GM13977 (cell line): Measurements from ENCODE around the gene POLRMT.

Experiments used
- DNase-seq: peaks from one replicate; pipeline ENCODE4 v3.0.0; 2012; ENCODE audit warnings: low spot score
- in situ Hi-C: fragments of 300-500 bp; cut with MboI; formaldehyde crosslinking; loops from one replicate; pipeline ENCODE4 v1.12.0; 2022; ENCODE audit warnings: low sequenced_read_pairs, low pct_unique_long_range_greater_than_20kb, mixed read lengths, inconsistent platforms; ENCODE audit not compliant: unreplicated experiment
- TF ChIP-seq, protein P1 (sequence below): IDR thresholded peaks from 2 replicates; pipeline ENCODE4 v1.5.1; 2012; ENCODE audit warnings: mild to moderate bottlenecking, control low read depth; ENCODE audit not compliant: insufficient read depth; ENCODE audit errors: extremely low read depth, missing control alignments

The POLRMT gene

DNA sequence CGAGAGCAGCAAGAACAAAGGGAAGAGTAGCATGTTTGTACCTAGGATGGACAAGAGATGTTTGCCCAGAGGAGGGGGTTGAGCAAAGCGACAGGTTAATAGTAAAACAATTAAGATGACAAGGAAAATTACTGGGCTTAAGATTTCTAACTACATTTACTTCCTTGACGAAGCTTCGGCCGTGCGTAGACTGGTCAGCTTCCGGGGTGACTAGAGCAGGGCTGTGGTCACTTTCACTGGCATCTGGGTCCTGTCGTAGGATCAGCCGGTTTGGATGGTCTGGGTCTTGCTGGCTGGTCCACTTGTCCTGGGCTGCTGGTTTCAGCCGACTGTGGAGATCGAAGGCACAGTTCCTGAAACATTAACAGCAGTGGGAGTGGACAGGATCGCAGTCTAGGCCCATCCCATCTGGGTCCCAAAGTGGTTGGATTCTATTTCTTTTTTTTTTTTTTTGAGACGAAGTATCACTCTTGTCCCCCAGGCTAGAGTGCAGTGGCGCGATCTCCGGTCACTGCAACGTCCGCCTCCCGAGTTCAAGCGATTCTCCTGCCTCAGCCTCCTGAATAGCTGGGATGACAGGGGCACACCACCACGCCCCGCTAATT lies 65.9 kb downstream of the POLRMT start:
- in situ Hi-C loops = no loop called here
- no peak for DNase-seq
- TF ChIP-seq, protein P1, sequence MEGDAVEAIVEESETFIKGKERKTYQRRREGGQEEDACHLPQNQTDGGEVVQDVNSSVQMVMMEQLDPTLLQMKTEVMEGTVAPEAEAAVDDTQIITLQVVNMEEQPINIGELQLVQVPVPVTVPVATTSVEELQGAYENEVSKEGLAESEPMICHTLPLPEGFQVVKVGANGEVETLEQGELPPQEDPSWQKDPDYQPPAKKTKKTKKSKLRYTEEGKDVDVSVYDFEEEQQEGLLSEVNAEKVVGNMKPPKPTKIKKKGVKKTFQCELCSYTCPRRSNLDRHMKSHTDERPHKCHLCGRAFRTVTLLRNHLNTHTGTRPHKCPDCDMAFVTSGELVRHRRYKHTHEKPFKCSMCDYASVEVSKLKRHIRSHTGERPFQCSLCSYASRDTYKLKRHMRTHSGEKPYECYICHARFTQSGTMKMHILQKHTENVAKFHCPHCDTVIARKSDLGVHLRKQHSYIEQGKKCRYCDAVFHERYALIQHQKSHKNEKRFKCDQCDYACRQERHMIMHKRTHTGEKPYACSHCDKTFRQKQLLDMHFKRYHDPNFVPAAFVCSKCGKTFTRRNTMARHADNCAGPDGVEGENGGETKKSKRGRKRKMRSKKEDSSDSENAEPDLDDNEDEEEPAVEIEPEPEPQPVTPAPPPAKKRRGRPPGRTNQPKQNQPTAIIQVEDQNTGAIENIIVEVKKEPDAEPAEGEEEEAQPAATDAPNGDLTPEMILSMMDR = no peak
